HL-60/S4 treated with phorbol 12-myristate 13-acetate at 8.2 ng/mL for 4 days and 3 days (cell line): ENCODE measurements around the gene HACL1.
"Not testable (repeated sequence)": the region's sequence is repeated elsewhere in the genome, so short reads cannot be mapped to it uniquely, and the experiment has no call there.

ENCODE experiments used
- in situ Hi-C: fragments of 300-500 bp; cut with MboI; formaldehyde crosslinking; loops from 2 replicates; pipeline ENCODE4 v1.15.0; 2022; ENCODE audit warnings: low sequenced_read_pairs

HACL1 gene

GRCh38 chr3:15630646-15631350 lies 29.4 kb upstream of the HACL1 start:
- in situ Hi-C loops = no loop called here

DNA sequence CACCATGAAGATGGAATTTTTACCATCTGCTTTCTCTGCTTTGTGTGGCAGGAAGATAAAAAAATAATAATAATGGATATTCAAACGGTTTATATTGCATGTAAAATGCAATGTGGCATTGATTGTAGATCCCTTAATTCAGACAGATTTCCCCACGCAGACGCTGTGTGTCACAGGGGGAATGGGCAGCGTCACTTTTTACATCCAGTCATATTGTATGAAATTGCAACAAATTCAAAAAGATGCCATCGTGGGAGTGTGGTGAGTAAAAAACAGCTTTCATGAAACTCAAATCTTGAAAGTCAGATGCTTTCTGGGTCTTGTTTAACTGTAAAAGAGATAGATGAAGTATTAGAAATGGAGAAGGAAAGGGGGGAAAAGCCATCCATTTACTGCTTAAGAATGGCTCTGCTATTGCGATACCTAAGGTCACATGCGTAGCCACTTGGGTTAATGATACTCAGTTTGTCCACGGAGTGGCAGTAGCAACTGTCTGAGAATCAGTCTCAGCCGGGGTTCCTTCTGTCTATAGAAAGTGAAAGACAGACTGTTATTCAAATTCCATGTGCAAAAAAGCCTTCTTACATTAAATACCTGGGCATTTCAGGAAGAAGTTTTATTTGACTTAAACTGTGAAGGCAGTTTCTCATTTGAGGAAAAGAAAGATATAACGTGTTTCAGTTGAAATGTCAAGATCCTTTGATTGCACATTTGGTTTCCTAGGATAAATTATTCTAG lies 28.7 kb upstream of the HACL1 start:
- in situ Hi-C loops = no loop called here

- in situ Hi-C loops = no loop called here
Observed at GRCh38 chr3:15628967-15629366, 27.6 kb upstream of the HACL1 start.

DNA sequence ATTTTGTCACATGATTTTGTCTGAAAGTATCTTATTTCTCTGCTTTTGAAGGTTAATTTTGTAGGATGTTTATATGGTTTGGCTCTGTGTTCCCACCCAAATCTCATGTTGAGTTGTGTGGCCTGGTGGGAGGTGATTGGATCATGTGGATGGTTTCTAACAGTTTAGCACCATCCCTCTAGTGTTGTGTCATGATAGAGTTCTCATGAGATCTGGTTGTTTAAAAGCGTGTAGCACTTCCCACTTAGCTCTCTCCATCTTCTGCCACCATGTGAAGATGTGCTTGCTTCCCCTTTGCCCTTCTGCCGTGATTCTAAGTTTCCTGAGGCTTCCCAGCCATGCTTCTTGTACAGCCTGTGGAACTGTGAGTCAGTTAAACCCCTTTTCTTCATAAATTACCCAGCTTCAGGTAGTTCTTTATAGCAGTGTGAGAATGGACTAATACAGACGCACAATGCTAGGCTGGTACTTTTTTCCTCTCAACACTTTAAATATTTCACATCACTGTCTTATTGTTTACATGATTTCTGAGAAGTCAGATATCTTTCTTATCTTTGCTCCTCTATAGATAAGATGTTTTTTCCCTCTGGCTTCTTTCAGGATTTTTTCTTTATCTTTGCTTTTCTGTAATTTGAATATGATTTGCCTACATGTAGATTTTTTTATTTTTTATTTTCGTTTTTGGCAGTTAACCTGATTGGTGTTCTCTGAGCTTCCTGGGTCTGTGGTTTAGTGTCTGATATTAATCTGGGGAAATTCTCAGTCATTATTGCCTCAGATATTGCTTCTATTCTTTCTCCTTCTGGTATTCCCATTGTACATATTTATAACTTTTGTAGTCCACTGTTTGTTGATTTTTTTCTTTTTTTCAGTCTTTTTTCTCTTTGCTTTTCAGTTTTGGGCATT lies 22.4 kb upstream of the HACL1 start:
- in situ Hi-C loops = no loop called here

- in situ Hi-C loops = not testable (repeated sequence)
Observed at GRCh38 chr3:15619659-15620464, 18.5 kb upstream of the HACL1 start.

DNA sequence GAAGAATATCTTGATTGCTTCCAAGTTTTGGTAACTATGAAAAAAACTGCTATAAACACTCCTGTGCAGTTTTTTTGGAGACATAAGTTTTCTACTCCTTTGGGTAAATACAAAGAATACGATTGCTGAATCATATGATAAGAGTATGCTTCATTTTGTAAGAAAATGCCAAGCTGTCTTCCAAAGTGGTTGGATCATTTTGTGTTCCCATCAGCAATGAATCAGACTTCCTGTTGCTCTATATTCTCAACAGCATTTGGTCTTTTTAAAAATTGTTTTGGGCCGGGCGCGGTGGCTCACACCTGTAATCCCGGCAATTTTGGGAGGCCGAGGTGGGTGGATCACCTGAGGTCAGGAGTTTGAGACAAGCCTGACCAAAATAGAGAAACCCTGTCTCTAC lies 14.7 kb upstream of the HACL1 start:
- in situ Hi-C loops = no loop called here

- in situ Hi-C loops = no loop called here
Observed at GRCh38 chr3:15614958-15615357, 13.6 kb upstream of the HACL1 start.

- in situ Hi-C loops = no loop called here
Observed at GRCh38 chr3:15612001-15612400, 10.6 kb upstream of the HACL1 start.

DNA sequence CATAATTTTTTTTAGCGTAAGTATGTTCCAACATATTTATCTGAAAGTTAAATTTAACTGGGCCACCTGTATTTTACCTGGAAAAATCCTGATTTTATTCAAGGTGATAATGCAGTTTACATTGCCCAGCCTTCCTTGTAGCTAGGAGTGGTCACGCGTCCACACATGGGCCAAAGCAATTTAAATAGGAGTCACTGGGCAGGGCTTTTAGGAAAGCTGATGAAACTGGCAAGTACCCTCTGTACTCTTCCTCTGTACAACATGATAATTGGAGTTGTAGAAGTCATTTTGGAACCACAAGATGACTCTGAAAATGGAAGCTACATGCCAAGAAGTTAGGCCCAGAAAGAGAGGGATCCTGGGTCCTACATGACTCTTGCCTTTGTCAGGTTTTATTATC lies 9.6 kb upstream of the HACL1 start:
- in situ Hi-C loops = no loop called here

- in situ Hi-C loops = no loop called here
Observed at GRCh38 chr3:15610082-15610759, 8.9 kb upstream of the HACL1 start.

- in situ Hi-C loops = no loop called here
Observed at GRCh38 chr3:15606434-15606891, 5.1 kb upstream of the HACL1 start.

DNA sequence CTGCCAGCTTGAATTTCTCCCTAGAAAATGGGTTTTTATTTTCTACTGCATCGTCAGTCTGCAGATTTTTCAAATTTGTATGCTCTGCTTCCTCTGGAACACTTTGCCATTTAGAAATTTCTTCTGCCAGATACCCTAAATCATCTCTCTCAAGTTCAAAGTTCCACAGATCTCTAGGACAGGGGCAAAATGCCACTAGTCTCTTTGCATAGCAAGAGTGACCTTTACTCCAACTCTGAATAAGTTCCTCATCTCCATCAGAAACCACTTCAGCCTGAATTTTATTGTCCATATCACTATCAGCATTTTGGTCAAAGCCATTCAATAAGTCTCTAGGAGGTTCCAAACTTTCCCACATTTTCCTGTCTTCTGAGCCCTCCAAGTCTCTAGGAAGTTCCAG lies 3.2 kb upstream of the HACL1 start:
- in situ Hi-C loops = not testable (repeated sequence)

- in situ Hi-C loops = not testable (repeated sequence)
Observed at GRCh38 chr3:15602816-15603215, 1.4 kb upstream of the HACL1 start.

GRCh38 chr3:15602146-15602536 lies 772 bp upstream of the HACL1 start:
- in situ Hi-C loops = no loop called here

- in situ Hi-C loops = no loop called here
Observed at GRCh38 chr3:15601046-15601398, 347 bp downstream of the HACL1 start.

DNA sequence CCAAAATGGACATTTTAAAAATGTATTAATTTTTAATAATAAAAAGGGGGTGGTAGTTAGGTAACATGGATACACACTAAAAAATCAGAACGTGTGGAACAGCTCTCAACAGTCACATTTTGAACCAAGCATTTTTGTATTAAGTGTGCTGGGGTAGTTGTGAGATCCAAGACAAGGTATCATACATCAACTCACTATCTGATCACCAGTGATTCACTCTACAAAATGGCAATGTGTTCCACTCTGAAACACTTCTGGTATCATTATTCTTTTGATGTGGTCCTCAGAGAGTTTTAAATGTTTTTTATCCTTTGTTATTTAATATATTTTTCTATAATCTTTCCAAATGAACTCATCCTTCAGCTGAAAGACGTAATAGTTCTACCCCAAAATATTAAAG lies 5.4 kb downstream of the HACL1 start:
- in situ Hi-C loops = no loop called here

GRCh38 chr3:15592968-15593367 lies 8.4 kb downstream of the HACL1 start:
- in situ Hi-C loops = no loop called here

DNA sequence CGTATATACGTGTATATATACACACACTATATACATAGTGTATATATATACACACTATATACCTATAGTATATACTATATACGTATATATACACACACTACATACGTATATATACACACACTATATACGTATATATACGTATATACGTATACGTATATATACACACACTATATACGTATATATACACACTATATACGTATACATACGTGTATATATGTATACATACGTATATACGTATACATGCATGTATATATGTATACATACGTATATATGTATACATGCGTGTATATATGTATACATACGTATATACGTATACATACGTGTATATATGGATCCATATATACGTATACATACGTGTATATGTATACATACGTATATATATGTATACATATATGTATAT lies 9.4 kb downstream of the HACL1 start:
- in situ Hi-C loops = no loop called here

GRCh38 chr3:15591242-15591641 lies 10.1 kb downstream of the HACL1 start:
- in situ Hi-C loops = no loop called here
